Peyer's patch (tissue), 4 donors: ENCODE data around the gene EFEMP1. TPM values are rescaled to one million over a fixed set of nuclear protein-coding genes. Genes with fewer than 3 reads are reported as not detected.

Source experiments
- DNase-seq, 3 donors: peaks; one replicate each; pipeline ENCODE4 v3.0.0-alpha.2; 2017 to 2019
- H3K27ac ChIP-seq, 4 donors: fragments of 200-600 bp; sonication (generic); one replicate each; pipeline ENCODE4 v1.5.1; 2016 to 2019
- H3K27me3 ChIP-seq, 2 donors: fragments of 200-600 bp; sonication (generic); one replicate each; pipeline ENCODE4 v1.5.1; 2019
- H3K36me3 ChIP-seq, 3 donors: fragments of 200-600 bp; sonication (generic); one replicate each; pipeline ENCODE4 v1.5.1; 2016 to 2019
- H3K4me1 ChIP-seq, 4 donors: fragments of 200-600 bp; sonication (generic); one replicate each; pipeline ENCODE4 v1.5.1; 2016 to 2019
- H3K4me3 ChIP-seq, 4 donors: fragments of 200-600 bp; sonication (generic); 1 replicate in 3 of 4; 2 replicates in 1 of 4; pipeline ENCODE4 v1.5.1; 2016 to 2019; ENCODE audit warnings: mild to moderate bottlenecking in 1 of 4
- H3K9me3 ChIP-seq, 4 donors: fragments of 200-600 bp; sonication (generic); one replicate each; pipeline ENCODE4 v1.5.1; 2016 to 2019; ENCODE audit warnings: mild to moderate bottlenecking in 1 of 4
- CTCF ChIP-seq, 6 experiments: fragments of 450-650 bp in 4 of 6; fragments of 200-600 bp in 2 of 6; sonication (generic) in 1 of 6; IDR thresholded peaks; one replicate each; pipeline ENCODE4 v1.5.1; 2017 to 2019; ENCODE audit warnings: antibody characterized with exemption in 6 of 6, mild to moderate bottlenecking in 3 of 6, moderate library complexity in 1 of 6
- POLR2A ChIP-seq, 2 donors: fragments of 450-650 bp; IDR thresholded peaks; one replicate each; pipeline ENCODE4 v1.5.1; 2017; ENCODE audit warnings: antibody characterized with exemption in 2 of 2, mild to moderate bottlenecking in 2 of 2, moderate library complexity in 2 of 2
- total RNA-seq, 4 donors: library from RNA; depleted of rRNA; stranded (reverse); fragments of >200 nt; gene quantifications; one replicate each; pipeline ENCODE4 v1.1.0, GENCODE V29; 2016

EFEMP1 gene
- total RNA-seq, 4 donors from 2014 or later: 16.3 to 44.4 (median 26.6) TPM

GRCh38 chr2:55965276-55965675 lies 41.7 kb upstream of the EFEMP1 start:
- no peaks in the 10 kb centered on the region for H3K27me3 ChIP-seq
- H3K27ac ChIP-seq: no peak overlapping the region
- H3K9me3 ChIP-seq: no peaks in the 10 kb centered on the region
- TF ChIP-seq POLR2A (IDR thresholded peaks at IDR 0.05): no peak
- TF ChIP-seq CTCF (IDR thresholded peaks at IDR 0.05): no peak
- no peaks in the 10 kb centered on the region for H3K36me3 ChIP-seq
- no peak for DNase-seq
- H3K4me1 ChIP-seq: no peaks in the 10 kb centered on the region
- no peak overlapping the region for H3K4me3 ChIP-seq

DNA sequence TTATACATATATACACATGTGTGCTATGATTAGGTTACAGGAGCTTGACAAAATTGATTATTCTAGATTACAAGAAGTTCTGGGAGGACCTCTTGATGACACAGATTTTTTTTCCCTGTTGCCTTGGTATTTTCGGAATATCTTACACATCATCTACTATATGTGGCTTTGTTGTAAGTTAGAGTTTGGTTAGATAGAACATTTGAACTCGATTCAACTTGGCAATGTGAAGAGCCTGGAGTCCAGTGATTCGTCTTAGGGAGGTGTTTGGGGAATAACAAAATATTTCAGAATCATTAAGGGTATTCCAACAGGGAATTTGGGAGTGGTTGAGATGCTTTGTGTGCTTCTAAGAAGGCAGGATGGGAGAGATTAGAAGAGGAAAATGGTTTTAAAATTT lies 39.3 kb upstream of the EFEMP1 start:
- no peak for DNase-seq
- TF ChIP-seq POLR2A (IDR thresholded peaks at IDR 0.05): no peak
- no peak for TF ChIP-seq CTCF (IDR thresholded peaks at IDR 0.05)
- Histone ChIP-seq H3K36me3 (no peaks in the 10 kb centered on the region), H3K9me3 (no peaks in the 10 kb centered on the region), H3K4me3 (no peak overlapping the region), H3K4me1 (peaks cover 0 to 5% (median 0%) of the 10 kb centered on the region in 4 donors), H3K27me3 (no peaks in the 10 kb centered on the region), H3K27ac (no peak overlapping the region)

- no peaks in the 10 kb centered on the region for H3K27me3 ChIP-seq
- H3K4me1 ChIP-seq: peaks cover 0 to 5% (median 0%) of the 10 kb centered on the region in 4 donors
- no peak overlapping the region for H3K27ac ChIP-seq
- no peaks in the 10 kb centered on the region for H3K9me3 ChIP-seq
- no peak overlapping the region for H3K4me3 ChIP-seq
- TF ChIP-seq CTCF (IDR thresholded peaks at IDR 0.05): peak in 5 of 6 experiments; percentile 13 to 59 (median 53)
- TF ChIP-seq POLR2A (IDR thresholded peaks at IDR 0.05): no peak
- DNase-seq: no peak
- no peaks in the 10 kb centered on the region for H3K36me3 ChIP-seq
Measured at GRCh38 chr2:55961318-55961911, 37.8 kb upstream of the EFEMP1 start.

GRCh38 chr2:55958756-55959155 lies 35.2 kb upstream of the EFEMP1 start:
- H3K9me3 ChIP-seq: no peaks in the 10 kb centered on the region
- H3K27ac ChIP-seq: no peak overlapping the region
- no peaks in the 10 kb centered on the region for H3K27me3 ChIP-seq
- DNase-seq: no peak
- peaks cover 0 to 5% (median 0%) of the 10 kb centered on the region in 4 donors for H3K4me1 ChIP-seq
- no peaks in the 10 kb centered on the region for H3K36me3 ChIP-seq
- TF ChIP-seq POLR2A (IDR thresholded peaks at IDR 0.05): no peak
- no peak for TF ChIP-seq CTCF (IDR thresholded peaks at IDR 0.05)
- H3K4me3 ChIP-seq: no peak overlapping the region

GRCh38 chr2:55957142-55957541 lies 33.6 kb upstream of the EFEMP1 start:
- Histone ChIP-seq H3K27ac (no peak overlapping the region), H3K4me1 (peaks cover 0 to 5% (median 0%) of the 10 kb centered on the region in 4 donors), H3K27me3 (no peaks in the 10 kb centered on the region), H3K36me3 (no peaks in the 10 kb centered on the region), H3K9me3 (no peaks in the 10 kb centered on the region), H3K4me3 (no peak overlapping the region)
- no peak for DNase-seq
- TF ChIP-seq POLR2A (IDR thresholded peaks at IDR 0.05) (no peak), CTCF (IDR thresholded peaks at IDR 0.05) (no peak)
